ENCODE results near the gene DDX43.
"Not testable (repeated sequence)": the region's sequence is repeated elsewhere in the genome, so short reads cannot be mapped to it uniquely, and the experiment has no call there.

The DDX43 gene

GRCh38 chr6:73451223-73452106 lies 56.8 kb downstream of the DDX43 start:
- Histone ChIP-seq H3K27me3 (ENCODE audit: insufficient read depth, low read length) (peaks cover 17% of the 10 kb centered on the region), H3K4me3 (ENCODE audit: low read length) (peak overlapping the region; percentile 56), H3K4me1 (ENCODE audit: insufficient read depth, low read length) (no peaks in the 10 kb centered on the region), H3K9me3 (ENCODE audit: insufficient read depth, low read depth, low read length) (no peaks in the 10 kb centered on the region), H3K27ac (ENCODE audit: low read depth, low read length) (peak overlapping the region; percentile 41; the same call in 1 of the 2 replicates), H3K9ac (ENCODE audit: low read depth, low read length) (peak overlapping the region; percentile 84), H3K36me3 (ENCODE audit: insufficient read depth, low read length) (peaks cover 5% of the 10 kb centered on the region; the same call in 1 of the 2 replicates)
- WGBS, result 8% methylated on average over 79 of the region's 79 CpGs

GRCh38 chr6:73452107-73452461 lies 57.5 kb downstream of the DDX43 start, which contains the start of gene CGAS:
CGAS (minus strand) TSS chr6:73452297; CDS start chr6:73452181, 116 bp downstream.
- Histone ChIP-seq H3K4me1 (ENCODE audit: insufficient read depth, low read length) (no peaks in the 10 kb centered on the region), H3K9ac (ENCODE audit: low read depth, low read length) (peak within 1 kb of the TSS; percentile 84), H3K27me3 (ENCODE audit: insufficient read depth, low read length) (peaks cover 17% of the 10 kb centered on the region), H3K4me3 (ENCODE audit: low read length) (peak within 1 kb of the TSS; percentile 56), H3K9me3 (ENCODE audit: insufficient read depth, low read depth, low read length) (no peaks in the 10 kb centered on the region), H3K36me3 (ENCODE audit: insufficient read depth, low read length) (peaks cover 5% of the 10 kb centered on the region; the same call in 1 of the 2 replicates), H3K27ac (ENCODE audit: low read depth, low read length) (peak within 1 kb of the TSS; percentile 41; the same call in 1 of the 2 replicates)
- 17% methylated on average over 23 of the region's 23 CpGs for WGBS

- H3K36me3 ChIP-seq (ENCODE audit: insufficient read depth, low read length), result no peaks in the 10 kb centered on the region
- WGBS, result 78% methylated on average over 2 of the region's 3 CpGs
- H3K4me3 ChIP-seq (ENCODE audit: low read length), result no peak overlapping the region
- H3K4me1 ChIP-seq (ENCODE audit: insufficient read depth, low read length), result no peaks in the 10 kb centered on the region
- H3K9ac ChIP-seq (ENCODE audit: low read depth, low read length), result no peak overlapping the region
- H3K27me3 ChIP-seq (ENCODE audit: insufficient read depth, low read length), result peaks cover 15% of the 10 kb centered on the region
- no peak overlapping the region for H3K27ac ChIP-seq (ENCODE audit: low read depth, low read length)
- no peaks in the 10 kb centered on the region for H3K9me3 ChIP-seq (ENCODE audit: insufficient read depth, low read depth, low read length)
Measured at GRCh38 chr6:73455865-73456629, 61.4 kb downstream of the DDX43 start.

DNA sequence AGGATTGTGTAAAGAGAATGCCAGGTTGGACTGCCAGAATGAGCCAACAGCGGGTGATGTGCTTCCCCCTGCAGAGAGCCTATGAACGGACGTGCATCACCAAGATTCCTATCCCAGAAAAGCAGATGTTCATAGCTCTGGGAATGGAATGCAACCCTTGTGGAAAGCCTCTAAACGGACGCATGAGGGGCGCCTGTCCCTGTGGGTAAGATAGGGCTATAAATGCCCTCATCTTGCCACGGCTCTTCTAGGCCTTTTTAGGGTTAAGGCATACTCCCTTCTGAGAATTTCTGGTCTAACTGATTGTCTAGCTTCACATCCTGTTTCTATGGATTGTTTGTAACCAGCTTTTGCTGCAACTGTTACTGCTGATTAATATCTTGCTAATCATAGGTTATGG lies 64.8 kb downstream of the DDX43 start:
- H3K27me3 ChIP-seq (ENCODE audit: insufficient read depth, low read length); H3K27ac ChIP-seq (ENCODE audit: low read depth, low read length); H3K9me3 ChIP-seq (ENCODE audit: insufficient read depth, low read depth, low read length); H3K36me3 ChIP-seq (ENCODE audit: insufficient read depth, low read length); H3K9ac ChIP-seq (ENCODE audit: low read depth, low read length); H3K4me1 ChIP-seq (ENCODE audit: insufficient read depth, low read length); H3K4me3 ChIP-seq (ENCODE audit: low read length): not testable (repeated sequence)
- WGBS, result 94% methylated on average over 7 of the region's 7 CpGs

- no peaks in the 10 kb centered on the region for H3K27me3 ChIP-seq (ENCODE audit: insufficient read depth, low read length)
- no peak overlapping the region for H3K9ac ChIP-seq (ENCODE audit: low read depth, low read length)
- H3K4me1 ChIP-seq (ENCODE audit: insufficient read depth, low read length), result no peaks in the 10 kb centered on the region
- peaks cover 4% of the 10 kb centered on the region for H3K36me3 ChIP-seq (ENCODE audit: insufficient read depth, low read length)
- H3K9me3 ChIP-seq (ENCODE audit: insufficient read depth, low read depth, low read length), result no peaks in the 10 kb centered on the region
- 93% methylated on average over 5 of the region's 5 CpGs for WGBS
- no peak overlapping the region for H3K4me3 ChIP-seq (ENCODE audit: low read length)
- H3K27ac ChIP-seq (ENCODE audit: low read depth, low read length), result no peak overlapping the region
Measured at GRCh38 chr6:73460056-73460455, 65.4 kb downstream of the DDX43 start.

- H3K27me3 ChIP-seq (ENCODE audit: insufficient read depth, low read length), result no peaks in the 10 kb centered on the region
- H3K27ac ChIP-seq (ENCODE audit: low read depth, low read length), result peak within 1 kb of the TSS; percentile 85
- under 1% methylated on average over 55 of the region's 55 CpGs for WGBS
- H3K4me1 ChIP-seq (ENCODE audit: insufficient read depth, low read length), result no peaks in the 10 kb centered on the region
- peak within 1 kb of the TSS; percentile 100 for H3K4me3 ChIP-seq (ENCODE audit: low read length)
- peak within 1 kb of the TSS; percentile 95 for H3K9ac ChIP-seq (ENCODE audit: low read depth, low read length)
- H3K9me3 ChIP-seq (ENCODE audit: insufficient read depth, low read depth, low read length), result no peaks in the 10 kb centered on the region
- H3K36me3 ChIP-seq (ENCODE audit: insufficient read depth, low read length), result peaks cover 13% of the 10 kb centered on the region
Measured at GRCh38 chr6:73461537-73462350, 67.1 kb downstream of the DDX43 start, which contains the start of gene MTO1. MTO1 (plus strand) TSS chr6:73461737; CDS start chr6:73461855, 118 bp downstream.
